Measurements from ENCODE around the gene WDFY4.

WDFY4 gene

GRCh38 chr10:48651293-48651692 is 33.4 kb upstream of the WDFY4 start:
- DNase-seq (ENCODE audit: low read depth): no peak
- no peak overlapping the region for H3K4me3 ChIP-seq (ENCODE audit: control insufficient read depth, low read depth, low read length)

GRCh38 chr10:48651839-48652238 is 32.8 kb upstream of the WDFY4 start:
- no peak overlapping the region for H3K4me3 ChIP-seq (ENCODE audit: control insufficient read depth, low read depth, low read length)
- no peak for TF ChIP-seq CTCF (conservative IDR thresholded peaks at IDR 0.05; ENCODE audit: control insufficient read depth, insufficient read depth, low read depth, low read length)
- no peak for DNase-seq (ENCODE audit: low read depth)

More at GRCh38 chr10:48651293-48651692, 33.4 kb upstream of the WDFY4 start:
- no peak for TF ChIP-seq CTCF (conservative IDR thresholded peaks at IDR 0.05; ENCODE audit: control insufficient read depth, insufficient read depth, low read depth, low read length)

GRCh38 chr10:48652344-48652743 is 32.3 kb upstream of the WDFY4 start:
- no peak for TF ChIP-seq CTCF (conservative IDR thresholded peaks at IDR 0.05; ENCODE audit: control insufficient read depth, insufficient read depth, low read depth, low read length)
- no peak overlapping the region for H3K4me3 ChIP-seq (ENCODE audit: control insufficient read depth, low read depth, low read length)
- no peak for DNase-seq (ENCODE audit: low read depth)

GRCh38 chr10:48653347-48653746 is 31.3 kb upstream of the WDFY4 start:
- TF ChIP-seq CTCF (conservative IDR thresholded peaks at IDR 0.05; ENCODE audit: control insufficient read depth, insufficient read depth, low read depth, low read length): no peak
- no peak overlapping the region for H3K4me3 ChIP-seq (ENCODE audit: control insufficient read depth, low read depth, low read length)
- DNase-seq (ENCODE audit: low read depth): no peak

GRCh38 chr10:48653944-48654698 is 30.6 kb upstream of the WDFY4 start:
- DNase-seq (ENCODE audit: low read depth): no peak

GRCh38 chr10:48655411-48656240 is 29.0 kb upstream of the WDFY4 start:
- no peak for TF ChIP-seq CTCF (conservative IDR thresholded peaks at IDR 0.05; ENCODE audit: control insufficient read depth, insufficient read depth, low read depth, low read length)
- DNase-seq (ENCODE audit: low read depth): peak; percentile 65
- peak overlapping the region; percentile 62 for H3K4me3 ChIP-seq (ENCODE audit: control insufficient read depth, low read depth, low read length)

More at GRCh38 chr10:48653944-48654698, 30.6 kb upstream of the WDFY4 start:
- no peak for TF ChIP-seq CTCF (conservative IDR thresholded peaks at IDR 0.05; ENCODE audit: control insufficient read depth, insufficient read depth, low read depth, low read length)
- H3K4me3 ChIP-seq (ENCODE audit: control insufficient read depth, low read depth, low read length): no peak overlapping the region

Data from fibroblast of mammary gland (primary cell).